Right cardiac atrium (tissue), 5 donors: Measurements from ENCODE around the gene ZNF536. TPM values are rescaled to one million over a fixed set of nuclear protein-coding genes. Genes with fewer than 3 reads are reported as not detected.

Experiments
- ATAC-seq, 2 donors: fragments of 200-7000 bp; cut with Tn5 transposase; one replicate each; pipeline versions ENCODE4 v1.8.0 to v1.9.1; 2020; ENCODE audit warnings: moderate library complexity in 2 of 2, mild to moderate bottlenecking in 1 of 2
- DNase-seq, 3 donors: peaks; one replicate each; pipeline ENCODE4 v3.0.0-alpha.2; 2020
- H3K27ac ChIP-seq: one replicate; pipeline ENCODE4 v1.5.1; 2013; ENCODE audit warnings: mild to moderate bottlenecking, low read length, control low read depth, moderate library complexity
- H3K27me3 ChIP-seq: one replicate; pipeline ENCODE4 v1.6.1; 2013; ENCODE audit not compliant: control insufficient read depth, insufficient read depth
- H3K4me1 ChIP-seq: one replicate; pipeline ENCODE4 v1.6.1; 2013; ENCODE audit warnings: low read length; ENCODE audit not compliant: control insufficient read depth, insufficient read depth
- H3K4me3 ChIP-seq: one replicate; pipeline ENCODE4 v1.5.1; 2013; ENCODE audit warnings: low read length, control low read depth
- H3K9me3 ChIP-seq: one replicate; pipeline ENCODE4 v1.6.1; 2013; ENCODE audit warnings: low read length; ENCODE audit not compliant: control insufficient read depth
- WGBS: extraction: QIAGEN DNeasy Blood & Tissue Kit; methylation state at CpG from one replicate; pipeline ENCODE4 v1.1.7; 2013; 5-methylcytosine and 5-hydroxymethylcytosine counted together
- intact Hi-C, 4 donors: fragments of 100-400 bp; cut with DNase I; formaldehyde crosslinking; loops; one replicate each; pipeline versions ENCODE4 v1.11.0 to v1.14.0; 2022 to 2023
- polyA plus RNA-seq: library from polyadenylated mRNA; stranded (reverse); fragments of 200-250 nt; gene quantifications from one replicate; pipeline ENCODE4 v1.2.3, GENCODE V29; 2013
- total RNA-seq, 4 donors: library from RNA; stranded (reverse); fragmentation: NEBNext Ultra II Directional; extraction: Animal tissue kit (Norgen Biotek cat#: 25700); gene quantifications; one replicate each; pipeline ENCODE4 v1.2.1, GENCODE V29; 2021
- donor health status: healthy with polysubstance abuse.
- donor health status: DM: no; HTN: yes; CAD: no.
- donor health status: DM: no; HTN: no; CAD: no.
- donor health status: DM: no; HTN: yes; CAD: no; lungs with severe emphysema.
- donor health status: DM: yes; HTN: yes; CAD: no.

The ZNF536 gene
- total and polyA plus RNA-seq, 5 donors: 2.5 to 6.5 (median 4.2) TPM

DNA sequence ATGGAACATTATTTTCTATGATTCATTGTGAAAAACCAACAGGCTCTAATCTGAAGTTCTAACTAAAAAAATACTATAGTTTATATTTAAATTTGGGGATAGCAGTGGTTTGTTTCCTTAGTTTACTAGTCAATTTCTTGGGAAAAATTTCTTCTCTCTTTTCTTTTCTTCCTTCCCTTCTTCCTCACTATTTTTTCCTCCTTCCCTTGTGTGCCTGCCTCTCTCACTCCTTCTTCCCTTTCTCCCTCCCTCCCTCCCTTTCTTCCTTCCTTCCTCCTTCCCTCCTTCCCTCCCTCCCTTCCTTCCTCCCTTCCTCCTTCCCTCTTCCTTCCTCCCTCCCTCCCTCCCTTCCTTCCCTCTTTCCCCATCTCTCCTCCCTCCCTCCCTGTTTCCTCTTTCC, 226.5 kb downstream of the ZNF536 start:
- ATAC-seq (no peak), DNase-seq (no peak)
- Histone ChIP-seq H3K4me3 (no peak overlapping the region), H3K9me3 (no peaks in the 10 kb centered on the region), H3K27ac (no peak overlapping the region), H3K27me3 (no peaks in the 10 kb centered on the region), H3K4me1 (no peaks in the 10 kb centered on the region)
- intact Hi-C loops: no loop called here

DNA sequence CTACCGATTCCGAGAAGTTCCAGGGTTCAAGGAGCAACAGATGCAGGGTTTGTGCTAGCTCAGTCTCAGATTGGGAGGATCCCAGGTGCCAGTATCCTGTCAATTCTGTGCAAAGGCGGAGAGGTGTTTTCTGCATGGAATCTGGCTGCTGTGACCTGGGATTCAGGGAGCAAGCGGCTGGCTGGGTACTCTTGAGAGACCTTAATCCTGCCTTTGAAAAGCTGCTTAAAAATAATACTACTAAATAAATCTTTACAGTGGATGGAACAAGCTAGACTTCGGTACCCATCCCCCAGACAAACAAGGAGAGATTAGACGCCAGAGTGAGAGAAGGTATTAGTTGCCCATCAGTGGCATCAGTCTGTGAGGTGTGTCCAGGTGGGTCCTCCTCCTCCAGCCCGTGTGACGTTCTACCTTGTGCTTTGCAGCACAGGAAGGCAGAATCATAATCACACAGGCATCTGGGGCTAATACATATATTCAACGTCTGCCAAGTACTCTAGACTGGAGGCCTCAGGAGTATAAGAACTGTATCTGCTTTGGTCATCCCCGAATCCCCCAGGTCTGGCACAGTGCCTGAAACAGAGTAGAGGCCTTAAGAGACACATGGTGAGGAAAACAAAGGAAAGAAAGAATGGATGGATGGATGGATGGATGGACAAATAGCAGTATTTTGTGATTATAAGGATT, 230.6 kb downstream of the ZNF536 start:
- ATAC-seq (no peak), DNase-seq (no peak)
- no peaks in the 10 kb centered on the region for H3K27me3 ChIP-seq
- H3K9me3 ChIP-seq: no peaks in the 10 kb centered on the region
- no peaks in the 10 kb centered on the region for H3K4me1 ChIP-seq
- intact Hi-C loops: no loop called here
- no peak overlapping the region for H3K27ac ChIP-seq
- WGBS: 76% methylated on average over 10 of the region's 10 CpGs
- no peak overlapping the region for H3K4me3 ChIP-seq

DNA sequence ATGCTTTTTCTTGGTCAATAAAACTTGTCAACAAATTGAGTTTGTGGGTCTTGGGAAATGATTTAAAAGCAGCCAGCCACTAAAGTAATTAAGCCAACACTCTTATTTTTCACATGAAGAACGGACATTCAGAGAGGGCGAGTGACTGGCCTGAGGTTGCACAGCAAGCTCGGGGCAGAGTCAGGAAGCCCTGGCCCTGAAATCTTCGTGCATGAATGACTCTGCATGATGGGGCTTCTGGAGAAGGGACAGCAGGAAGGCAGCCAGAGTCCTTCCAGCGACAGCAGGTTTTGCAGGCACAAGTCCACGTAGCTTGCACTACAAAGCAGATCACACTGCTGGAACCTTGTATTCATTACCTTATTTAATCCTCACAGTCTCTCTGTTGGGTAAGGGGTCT, 232.5 kb downstream of the ZNF536 start:
- H3K27me3 ChIP-seq: no peaks in the 10 kb centered on the region
- WGBS: 70% methylated on average over 6 of the region's 6 CpGs
- H3K4me1 ChIP-seq: no peaks in the 10 kb centered on the region
- no peaks in the 10 kb centered on the region for H3K9me3 ChIP-seq
- no peak overlapping the region for H3K4me3 ChIP-seq
- no peak overlapping the region for H3K27ac ChIP-seq
- intact Hi-C loops: no loop called here
- ATAC-seq (no peak), DNase-seq (no peak)

DNA sequence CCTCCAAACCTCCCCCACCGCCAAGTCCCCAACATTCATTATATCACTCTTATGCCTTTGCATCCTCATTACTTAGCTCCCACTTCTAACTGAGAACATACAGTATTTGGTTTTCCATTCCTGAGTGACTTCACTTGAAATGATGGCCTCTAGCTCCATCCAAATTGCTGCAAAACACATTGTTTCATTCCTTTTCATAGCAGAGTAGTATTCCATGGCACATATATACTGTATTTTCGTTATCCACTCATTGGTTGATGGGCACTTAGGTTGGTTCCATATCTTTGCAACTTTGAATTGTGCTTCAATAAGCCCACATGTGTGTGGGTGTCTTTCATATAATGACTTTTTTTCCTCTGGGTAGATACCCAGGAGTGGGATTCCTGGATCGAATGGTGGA, 233.1 kb downstream of the ZNF536 start:
- no peaks in the 10 kb centered on the region for H3K27me3 ChIP-seq
- no peak for DNase-seq

DNA sequence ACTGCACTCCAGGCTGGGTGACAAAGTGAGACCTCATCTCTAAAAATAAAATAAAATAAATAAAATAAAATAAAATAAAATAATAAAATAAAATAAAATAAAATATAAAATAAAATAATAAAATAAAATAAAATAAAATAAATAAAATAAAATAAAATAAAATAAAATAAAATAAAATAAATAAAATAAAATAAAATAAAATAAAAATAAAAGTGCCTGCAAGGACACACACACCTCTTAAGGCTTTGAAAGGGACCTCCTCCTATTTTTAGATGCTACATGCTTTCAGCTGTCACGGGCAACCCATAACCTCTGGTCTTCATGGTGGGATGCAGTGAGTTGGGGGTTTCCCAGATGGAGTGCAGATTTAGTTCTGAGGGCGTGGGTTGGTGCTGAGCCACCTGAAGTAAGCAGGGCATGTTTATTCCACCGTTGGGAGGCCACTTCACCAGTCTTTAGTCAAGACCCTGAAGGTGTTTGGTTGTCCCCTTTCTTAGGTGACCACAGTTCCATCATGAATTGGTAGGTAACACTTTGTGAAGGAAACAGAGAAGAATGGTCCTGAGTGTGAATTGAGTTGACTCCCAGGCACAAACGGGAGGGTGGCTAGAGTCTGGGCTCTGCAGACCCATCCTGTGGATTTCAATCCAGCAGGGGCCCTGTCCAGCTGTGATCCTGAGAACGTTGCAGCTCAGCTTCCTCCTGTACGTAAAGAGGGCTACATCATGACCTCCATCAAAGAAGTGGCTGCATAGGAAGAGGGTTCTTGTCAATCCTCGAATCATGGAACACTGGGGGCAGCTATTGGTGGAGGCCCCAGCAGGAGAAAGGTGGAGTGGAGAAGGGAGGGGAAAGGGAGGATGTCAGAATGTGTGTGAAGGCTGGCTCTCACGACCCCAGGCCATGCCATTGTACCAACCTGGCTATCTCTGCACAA, 234.2 kb downstream of the ZNF536 start:
- Histone ChIP-seq H3K27me3 (no peaks in the 10 kb centered on the region), H3K4me1 (no peaks in the 10 kb centered on the region), H3K27ac (no peak overlapping the region), H3K4me3 (no peak overlapping the region), H3K9me3 (no peaks in the 10 kb centered on the region)
- DNase-seq: no peak
- WGBS: 61% methylated on average over 8 of the region's 8 CpGs
- no peak for ATAC-seq
- intact Hi-C loops: no loop called here

More for the DNA sequence above, 233.1 kb downstream of the ZNF536 start:
- 89% methylated on average over 3 of the region's 3 CpGs for WGBS
- no peak overlapping the region for H3K4me3 ChIP-seq
- ATAC-seq: no peak
- intact Hi-C loops: no loop called here
- no peaks in the 10 kb centered on the region for H3K4me1 ChIP-seq
- no peaks in the 10 kb centered on the region for H3K9me3 ChIP-seq
- no peak overlapping the region for H3K27ac ChIP-seq
